Left ventricle myocardium inferior (tissue), 1 donor: ENCODE data around the gene HBG1. TPM values are rescaled to one million over a fixed set of nuclear protein-coding genes. Genes with fewer than 3 reads are reported as not detected.
A peak's percentile ranks its signal among the peaks of the same experiment; 100 is the strongest.

ENCODE experiments used
- DNase-seq: peaks from one replicate; pipeline ENCODE4 v3.0.0-alpha.2; 2020
- H3K27ac ChIP-seq: fragments of 200-600 bp; replicated peaks from 2 replicates; pipeline ENCODE4 v1.8.0; 2021
- H3K27me3 ChIP-seq: fragments of 200-600 bp; 2 replicates; pipeline ENCODE4 v1.8.0; 2021; ENCODE audit warnings: low read depth
- H3K36me3 ChIP-seq: fragments of 200-600 bp; 2 replicates; pipeline ENCODE4 v1.8.0; 2021
- H3K4me1 ChIP-seq: fragments of 200-600 bp; 2 replicates; pipeline ENCODE4 v1.8.0; 2021
- H3K4me3 ChIP-seq: fragments of 200-600 bp; 2 replicates; pipeline ENCODE4 v1.8.0; 2021; ENCODE audit warnings: mild to moderate bottlenecking, moderate library complexity
- H3K9me3 ChIP-seq: fragments of 200-600 bp; replicated peaks from 2 replicates; pipeline ENCODE4 v1.8.0; 2021
- intact Hi-C: fragments of 100-400 bp; cut with micrococcal nuclease; formaldehyde crosslinking; loops from one replicate; pipeline ENCODE4 v1.11.0; 2022
- total RNA-seq: library from RNA; stranded (reverse); fragmentation: NEBNext Ultra II Directional; extraction: Animal tissue kit (Norgen Biotek cat#: 25700); gene quantifications from one replicate; pipeline ENCODE4 v1.2.1, GENCODE V29; 2021
- TF ChIP-seq, protein P1 (sequence below): fragments of 200-600 bp; IDR thresholded peaks from 2 replicates; pipeline ENCODE4 v1.8.0; 2021; ENCODE audit warnings: antibody characterized with exemption, mild to moderate bottlenecking, borderline replicate concordance
- donor health status: DM: no; HTN: yes; CAD: no; lungs with severe emphysema.

The HBG1 gene
- total RNA-seq, 1 donor from 2014 or later = not detected

DNA sequence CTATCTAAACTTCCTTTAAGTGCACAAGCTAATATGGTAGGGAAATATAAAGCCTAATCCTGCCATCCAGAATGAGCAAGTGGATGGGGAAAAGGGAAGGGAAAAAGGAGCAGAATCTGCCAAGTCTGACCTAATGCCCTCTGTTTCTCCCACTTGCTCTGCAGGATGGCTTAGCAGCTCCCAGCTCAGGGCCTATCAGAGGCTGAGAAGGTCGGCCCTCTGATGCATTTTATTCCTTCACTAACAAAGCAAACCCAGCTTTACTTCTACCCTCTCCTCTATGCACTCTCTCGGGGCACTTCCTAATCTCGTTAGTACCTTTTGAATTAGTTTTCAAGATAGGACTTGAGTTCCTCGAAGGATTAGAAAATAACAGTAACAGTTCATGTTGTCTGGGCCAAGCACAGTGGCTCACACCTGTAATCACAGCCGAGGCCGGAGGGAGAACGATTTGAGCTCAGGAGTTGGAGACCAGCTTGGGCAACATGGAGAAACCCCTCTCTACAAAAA, 39.2 kb downstream of the HBG1 start:
- intact Hi-C loops = no loop called here
- H3K4me3 ChIP-seq = no peak overlapping the region
- H3K27ac ChIP-seq = no peak overlapping the region
- no peaks in the 10 kb centered on the region for H3K36me3 ChIP-seq
- H3K4me1 ChIP-seq = no peaks in the 10 kb centered on the region
- TF ChIP-seq, protein P1, sequence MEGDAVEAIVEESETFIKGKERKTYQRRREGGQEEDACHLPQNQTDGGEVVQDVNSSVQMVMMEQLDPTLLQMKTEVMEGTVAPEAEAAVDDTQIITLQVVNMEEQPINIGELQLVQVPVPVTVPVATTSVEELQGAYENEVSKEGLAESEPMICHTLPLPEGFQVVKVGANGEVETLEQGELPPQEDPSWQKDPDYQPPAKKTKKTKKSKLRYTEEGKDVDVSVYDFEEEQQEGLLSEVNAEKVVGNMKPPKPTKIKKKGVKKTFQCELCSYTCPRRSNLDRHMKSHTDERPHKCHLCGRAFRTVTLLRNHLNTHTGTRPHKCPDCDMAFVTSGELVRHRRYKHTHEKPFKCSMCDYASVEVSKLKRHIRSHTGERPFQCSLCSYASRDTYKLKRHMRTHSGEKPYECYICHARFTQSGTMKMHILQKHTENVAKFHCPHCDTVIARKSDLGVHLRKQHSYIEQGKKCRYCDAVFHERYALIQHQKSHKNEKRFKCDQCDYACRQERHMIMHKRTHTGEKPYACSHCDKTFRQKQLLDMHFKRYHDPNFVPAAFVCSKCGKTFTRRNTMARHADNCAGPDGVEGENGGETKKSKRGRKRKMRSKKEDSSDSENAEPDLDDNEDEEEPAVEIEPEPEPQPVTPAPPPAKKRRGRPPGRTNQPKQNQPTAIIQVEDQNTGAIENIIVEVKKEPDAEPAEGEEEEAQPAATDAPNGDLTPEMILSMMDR = no peak
- H3K9me3 ChIP-seq = peaks cover 6% of the 10 kb centered on the region
- no peak for DNase-seq
- no peaks in the 10 kb centered on the region for H3K27me3 ChIP-seq

DNA sequence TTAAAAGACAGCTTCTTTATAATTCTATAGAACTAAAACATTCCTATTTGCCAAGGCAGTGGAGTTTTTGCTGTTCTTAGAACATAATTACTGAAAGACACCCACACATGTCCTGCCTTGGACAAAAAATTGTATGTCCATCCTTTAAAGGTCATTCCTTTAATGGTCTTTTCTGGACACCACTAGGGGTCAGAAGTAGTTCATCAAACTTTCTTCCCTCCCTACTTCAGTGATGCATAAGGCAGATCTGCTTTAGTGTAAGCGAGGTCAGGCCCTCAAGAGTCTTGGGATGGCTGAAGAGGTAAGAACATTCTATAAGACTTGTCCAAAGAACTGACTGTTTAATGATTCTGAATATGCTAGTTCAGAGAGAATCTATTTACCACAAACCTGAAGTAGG, 44.9 kb downstream of the HBG1 start:
- peaks cover 4% of the 10 kb centered on the region for H3K27me3 ChIP-seq
- no peak overlapping the region for H3K27ac ChIP-seq
- H3K4me3 ChIP-seq = no peak overlapping the region
- no peaks in the 10 kb centered on the region for H3K4me1 ChIP-seq
- no peaks in the 10 kb centered on the region for H3K9me3 ChIP-seq
- TF ChIP-seq, protein P1 = peak; percentile 56
- intact Hi-C loops = loop anchor here (2.0 kb wide), 1 partner anchor 176 kb away; no protein-coding TSS in a partner anchor
- DNase-seq = no peak
- no peaks in the 10 kb centered on the region for H3K36me3 ChIP-seq

DNA sequence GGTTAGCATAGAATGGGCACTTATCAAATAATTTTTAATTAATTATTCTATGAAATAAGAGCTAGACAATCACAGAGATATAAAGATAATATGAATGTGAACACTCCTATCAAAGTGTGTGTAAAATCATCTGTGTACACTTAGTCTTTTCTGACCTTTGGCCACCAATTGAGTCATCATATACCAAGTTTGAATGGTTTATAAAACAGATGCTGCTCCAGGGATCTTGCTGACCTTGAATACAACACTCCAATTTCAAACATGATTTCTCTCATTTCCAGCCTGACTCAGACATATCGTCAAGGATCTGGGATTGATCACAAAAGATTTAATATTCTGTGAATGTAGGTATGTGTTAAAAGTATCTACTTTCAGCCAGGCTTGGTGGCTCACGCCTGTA, 46.3 kb downstream of the HBG1 start:
- Histone ChIP-seq H3K4me3 (no peak overlapping the region), H3K4me1 (no peaks in the 10 kb centered on the region), H3K27me3 (peaks cover 4% of the 10 kb centered on the region), H3K9me3 (no peaks in the 10 kb centered on the region), H3K27ac (no peak overlapping the region), H3K36me3 (no peaks in the 10 kb centered on the region)
- DNase-seq = no peak
- TF ChIP-seq, protein P1 = no peak
- intact Hi-C loops = no loop called here

GRCh38 chr11:5200582-5200981, 49.1 kb downstream of the HBG1 start, which contains the start of gene OR51V1:
Gene OR51V1 (minus strand): TSS chr11:5200682. CDS start chr11:5200682, 0 bp downstream.
- Histone ChIP-seq H3K36me3 (no peaks in the 10 kb centered on the region), H3K27me3 (peaks cover 4% of the 10 kb centered on the region), H3K4me1 (no peaks in the 10 kb centered on the region), H3K4me3 (no peak within 1 kb of the TSS), H3K27ac (no peak within 1 kb of the TSS), H3K9me3 (no peaks in the 10 kb centered on the region)
- TF ChIP-seq, protein P1 = no peak
- intact Hi-C loops = no loop called here
- no peak for DNase-seq

DNA sequence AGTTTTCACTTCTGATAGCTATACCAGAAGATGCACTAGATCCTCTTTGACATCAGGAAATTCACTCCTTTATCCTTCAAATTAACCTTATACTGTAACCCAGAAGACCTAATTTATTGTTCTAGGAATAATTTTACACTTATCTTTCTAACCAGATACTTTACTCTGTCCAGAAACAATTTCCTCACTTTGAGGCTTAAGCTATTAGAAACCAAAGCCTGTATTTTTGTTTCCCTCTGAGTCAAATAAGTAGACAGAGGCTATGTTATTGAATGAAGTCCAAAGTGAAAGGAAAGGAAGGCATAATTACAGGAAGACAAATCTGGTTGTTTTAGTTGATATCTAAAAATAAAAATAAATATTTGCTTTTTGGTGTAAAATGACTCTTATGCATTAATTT, 51.4 kb downstream of the HBG1 start:
- no peak for DNase-seq
- H3K36me3 ChIP-seq = no peaks in the 10 kb centered on the region
- TF ChIP-seq, protein P1 = no peak
- H3K4me1 ChIP-seq = no peaks in the 10 kb centered on the region
- H3K27me3 ChIP-seq = peaks cover 4% of the 10 kb centered on the region
- H3K27ac ChIP-seq = no peak overlapping the region
- H3K9me3 ChIP-seq = peaks cover 5% of the 10 kb centered on the region
- no peak overlapping the region for H3K4me3 ChIP-seq
- intact Hi-C loops = no loop called here

Other genes with a start within 250 kb of the HBG1 start
- gene OR52J3, start 203.3 kb downstream of the HBG1 start, total RNA-seq = not detected
- not detected for gene OR52E2, start 190.2 kb downstream of the HBG1 start, total RNA-seq
- gene OR52E1, start 180.3 kb downstream of the HBG1 start, total RNA-seq = not detected
- gene OR52A5, start 111.5 kb downstream of the HBG1 start, total RNA-seq = not detected
- gene OR52A1, start 95.1 kb downstream of the HBG1 start, total RNA-seq = not detected
- gene OR51V1, start 49.2 kb downstream of the HBG1 start, total RNA-seq = not detected
- 100 TPM for gene HBB, start 22.8 kb downstream of the HBG1 start, total RNA-seq
- not detected for gene HBD, start 15.4 kb downstream of the HBG1 start, total RNA-seq
- gene HBG2, start 4.9 kb upstream of the HBG1 start, total RNA-seq = not detected
- gene HBE1, start 20.1 kb upstream of the HBG1 start, total RNA-seq = not detected
- gene OR51B4, start 52.1 kb upstream of the HBG1 start, total RNA-seq = not detected
- gene OR51B2, start 74.4 kb upstream of the HBG1 start, total RNA-seq = not detected
- not detected for gene OR51B5, start 93.7 kb upstream of the HBG1 start, total RNA-seq
- gene OR51B6, start 101.7 kb upstream of the HBG1 start, total RNA-seq = not detected
- not detected for gene OR51M1, start 134.0 kb upstream of the HBG1 start, total RNA-seq
- gene OR51Q1, start 172.3 kb upstream of the HBG1 start, total RNA-seq = not detected
- gene OR51I1, start 191.7 kb upstream of the HBG1 start, total RNA-seq = not detected
- not detected for gene OR51I2, start 199.5 kb upstream of the HBG1 start, total RNA-seq
- gene OR52D1, start 238.8 kb upstream of the HBG1 start, total RNA-seq = not detected